ENCODE measurements around the gene IDUA.
"Not testable (repeated sequence)": the region's sequence is repeated elsewhere in the genome, so short reads cannot be mapped to it uniquely, and the experiment has no call there.

IDUA gene

GRCh38 chr4:1048773-1049590, 62.1 kb downstream of the IDUA start:
- TF ChIP-seq TAF1 (IDR thresholded peaks at IDR 0.05; ENCODE audit: low read depth, low read length) (no peak), POU2F2 (IDR thresholded peaks at IDR 0.05; ENCODE audit: low read depth, low read length) (no peak), SPI1 (IDR thresholded peaks at IDR 0.05; ENCODE audit: low read depth, low read length) (no peak), PAX5 (IDR thresholded peaks at IDR 0.05; ENCODE audit: insufficient read depth, low read length, severe bottlenecking) (no peak), POLR2AphosphoS5 (IDR thresholded peaks at IDR 0.05; ENCODE audit: low read depth, low read length) (no peak), POLR2A (IDR thresholded peaks at IDR 0.05; ENCODE audit: low read depth, low read length) (no peak)
- no peak for DNase-seq (ENCODE audit: insufficient read length, low spot score)
- no peak for FAIRE-seq

DNA sequence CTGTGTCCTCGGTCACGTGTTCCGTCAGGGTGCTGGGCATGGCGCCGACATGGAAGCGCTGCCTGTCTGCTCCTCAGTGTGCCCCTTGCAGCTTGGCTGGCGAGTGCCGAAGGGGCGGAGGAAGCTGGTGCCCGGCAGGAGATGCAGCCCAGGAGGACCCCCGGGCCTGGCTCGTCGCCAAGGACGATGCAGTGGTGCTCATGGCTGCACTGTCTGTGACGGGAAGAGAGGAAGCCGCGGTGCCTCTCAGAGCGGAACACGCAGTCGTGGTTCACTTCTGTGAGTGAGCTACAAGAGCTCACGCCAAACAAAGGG, 62.7 kb downstream of the IDUA start:
- TF ChIP-seq POU2F2 (IDR thresholded peaks at IDR 0.05; ENCODE audit: low read depth, low read length) (no peak), PAX5 (IDR thresholded peaks at IDR 0.05; ENCODE audit: insufficient read depth, low read length, severe bottlenecking) (no peak), SPI1 (IDR thresholded peaks at IDR 0.05; ENCODE audit: low read depth, low read length) (no peak), POLR2AphosphoS5 (IDR thresholded peaks at IDR 0.05; ENCODE audit: low read depth, low read length) (no peak)
- no peak for DNase-seq (ENCODE audit: insufficient read length, low spot score)
- no peak for FAIRE-seq

DNA sequence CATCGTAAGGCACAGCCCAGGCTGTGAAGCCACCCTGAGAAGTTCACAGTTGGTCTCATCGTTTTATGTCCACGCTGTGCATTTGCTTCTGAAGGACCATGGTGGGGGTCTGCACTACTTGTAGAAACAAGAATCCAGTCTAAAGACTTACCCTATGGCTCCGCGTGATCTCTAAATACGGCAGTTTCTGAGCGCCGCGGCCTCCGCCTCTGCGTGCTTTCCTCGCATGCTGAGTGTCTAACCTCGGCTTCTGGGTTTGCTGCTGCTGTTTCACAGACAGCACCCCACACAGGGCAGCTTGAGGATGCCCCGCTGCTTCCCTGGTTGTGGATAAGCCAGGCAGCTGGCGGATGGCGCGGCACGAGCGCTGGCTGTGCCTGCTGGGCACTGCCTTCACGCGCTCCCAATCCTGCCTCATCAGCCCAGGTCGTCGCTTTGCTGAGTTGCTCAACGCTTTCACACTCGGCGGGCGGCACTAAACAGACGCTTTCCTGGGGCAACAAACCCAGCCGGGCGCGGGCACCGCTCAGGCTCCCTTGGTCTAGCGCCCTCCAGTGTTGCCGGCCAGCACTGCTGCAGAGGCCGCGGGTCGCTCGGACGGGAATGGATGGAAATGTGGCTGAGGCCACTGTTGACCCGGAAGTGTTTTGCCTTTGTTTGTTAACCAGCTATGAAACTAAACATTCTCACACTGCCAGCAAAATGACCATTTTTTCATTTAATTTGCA, 63.8 kb downstream of the IDUA start:
- TF ChIP-seq TAF1 (IDR thresholded peaks at IDR 0.05; ENCODE audit: low read depth, low read length) (no peak), PAX5 (IDR thresholded peaks at IDR 0.05; ENCODE audit: insufficient read depth, low read length, severe bottlenecking) (no peak), POU2F2 (IDR thresholded peaks at IDR 0.05; ENCODE audit: low read depth, low read length) (no peak), POLR2A (IDR thresholded peaks at IDR 0.05; ENCODE audit: low read depth, low read length) (no peak), POLR2AphosphoS5 (IDR thresholded peaks at IDR 0.05; ENCODE audit: low read depth, low read length) (no peak)
- DNase-seq (ENCODE audit: insufficient read length, low spot score) (no peak), FAIRE-seq (no peak)

GRCh38 chr4:1051472-1051871, 64.6 kb downstream of the IDUA start:
- DNase-seq (ENCODE audit: insufficient read length, low spot score), result no peak
- TF ChIP-seq TAF1 (IDR thresholded peaks at IDR 0.05; ENCODE audit: low read depth, low read length) (no peak), POU2F2 (IDR thresholded peaks at IDR 0.05; ENCODE audit: low read depth, low read length) (no peak), SPI1 (IDR thresholded peaks at IDR 0.05; ENCODE audit: low read depth, low read length) (no peak), POLR2AphosphoS5 (IDR thresholded peaks at IDR 0.05; ENCODE audit: low read depth, low read length) (no peak), POLR2A (IDR thresholded peaks at IDR 0.05; ENCODE audit: low read depth, low read length) (no peak), PAX5 (IDR thresholded peaks at IDR 0.05; ENCODE audit: insufficient read depth, low read length, severe bottlenecking) (no peak)
- no peak for FAIRE-seq

DNA sequence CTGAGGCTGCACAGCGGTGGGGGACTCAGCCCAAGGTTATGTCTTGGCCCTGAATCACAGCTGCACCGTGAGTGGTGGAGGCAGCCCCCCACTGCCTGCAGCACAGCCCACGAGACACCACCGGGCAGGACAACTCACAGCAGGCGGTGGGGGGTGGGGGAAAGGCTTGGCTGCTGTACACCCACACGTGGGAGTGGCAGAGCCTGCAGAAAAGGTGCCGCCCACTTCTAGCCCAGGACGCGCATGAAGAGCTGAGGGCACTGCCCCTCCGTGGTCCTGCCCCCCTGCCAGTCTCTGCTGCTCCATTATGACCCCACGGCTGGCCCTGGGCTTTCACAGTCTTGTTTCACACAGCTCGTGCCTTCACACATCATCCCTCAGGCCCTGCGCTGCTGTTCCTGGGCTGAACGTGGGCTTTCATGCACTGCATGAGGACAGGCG, 65.4 kb downstream of the IDUA start:
- TF ChIP-seq TAF1 (IDR thresholded peaks at IDR 0.05; ENCODE audit: low read depth, low read length) (no peak), SPI1 (IDR thresholded peaks at IDR 0.05; ENCODE audit: low read depth, low read length) (no peak), POLR2A (IDR thresholded peaks at IDR 0.05; ENCODE audit: low read depth, low read length) (no peak), POLR2AphosphoS5 (IDR thresholded peaks at IDR 0.05; ENCODE audit: low read depth, low read length) (no peak), PAX5 (IDR thresholded peaks at IDR 0.05; ENCODE audit: insufficient read depth, low read length, severe bottlenecking) (no peak), POU2F2 (IDR thresholded peaks at IDR 0.05; ENCODE audit: low read depth, low read length) (no peak)
- FAIRE-seq, result no peak
- no peak for DNase-seq (ENCODE audit: insufficient read length, low spot score)

- no peak for DNase-seq (ENCODE audit: insufficient read length, low spot score)
- FAIRE-seq, result no peak
- TF ChIP-seq SPI1 (IDR thresholded peaks at IDR 0.05; ENCODE audit: low read depth, low read length) (no peak), POLR2A (IDR thresholded peaks at IDR 0.05; ENCODE audit: low read depth, low read length) (no peak), POLR2AphosphoS5 (IDR thresholded peaks at IDR 0.05; ENCODE audit: low read depth, low read length) (no peak), PAX5 (IDR thresholded peaks at IDR 0.05; ENCODE audit: insufficient read depth, low read length, severe bottlenecking) (no peak), TAF1 (IDR thresholded peaks at IDR 0.05; ENCODE audit: low read depth, low read length) (no peak), POU2F2 (IDR thresholded peaks at IDR 0.05; ENCODE audit: low read depth, low read length) (no peak)
Observed at GRCh38 chr4:1053080-1053661, 66.3 kb downstream of the IDUA start.

DNA sequence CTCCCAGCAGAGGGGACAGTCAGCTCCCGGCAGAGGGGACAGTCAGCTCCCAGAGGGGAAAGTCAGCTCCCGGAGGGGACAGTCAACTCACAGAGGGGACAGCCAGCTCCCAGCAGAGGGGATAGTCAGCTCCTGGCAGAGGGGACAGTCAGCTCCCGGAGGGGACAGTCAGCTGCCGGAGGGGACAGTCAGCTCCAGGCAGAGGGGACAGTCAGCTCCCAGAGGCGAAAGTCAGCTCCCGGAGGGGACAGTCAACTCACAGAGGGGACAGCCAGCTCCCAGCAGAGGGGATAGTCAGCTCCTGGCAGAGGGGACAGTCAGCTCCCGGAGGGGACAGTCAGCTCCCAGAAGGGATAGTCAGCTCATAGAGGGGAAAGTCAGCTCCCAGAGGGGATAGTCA, 67.0 kb downstream of the IDUA start:
- DNase-seq (ENCODE audit: insufficient read length, low spot score); FAIRE-seq: not testable (repeated sequence)

All from GM12891 (cell line).